Tibial nerve (tissue), 4 donors: Measurements from ENCODE around the gene ARHGAP23. TPM values are rescaled to one million over a fixed set of nuclear protein-coding genes. Genes with fewer than 3 reads are reported as not detected.

Source experiments
- DNase-seq, 2 donors: peaks; one replicate each; pipeline ENCODE4 v3.0.0-alpha.2; 2019; ENCODE audit warnings: low spot score in 2 of 2
- H3K27ac ChIP-seq, 4 donors: fragments of 200-600 bp; sonication (generic) in 3 of 4; one replicate each; pipeline ENCODE4 v1.5.1; 2017 to 2019; ENCODE audit warnings: mild to moderate bottlenecking in 1 of 4
- H3K27me3 ChIP-seq, 2 donors: fragments of 200-600 bp; sonication (generic) in 1 of 2; one replicate each; pipeline versions ENCODE4 v1.5.1 to v1.6.0; 2017 to 2019
- H3K36me3 ChIP-seq, 3 donors: fragments of 200-600 bp; sonication (generic); one replicate each; pipeline ENCODE4 v1.5.1; 2018 to 2019
- H3K4me1 ChIP-seq, 4 donors: fragments of 200-600 bp; sonication (generic) in 3 of 4; one replicate each; pipeline ENCODE4 v1.5.1; 2017 to 2019
- H3K4me3 ChIP-seq, 4 donors: fragments of 200-600 bp; sonication (generic) in 3 of 4; one replicate each; pipeline ENCODE4 v1.5.1; 2017 to 2019; ENCODE audit warnings: mild to moderate bottlenecking in 1 of 4, moderate library complexity in 1 of 4
- H3K9me3 ChIP-seq, 4 donors: fragments of 200-600 bp; sonication (generic) in 3 of 4; one replicate each; pipeline ENCODE4 v1.5.1; 2017 to 2019
- CTCF ChIP-seq, 5 experiments: fragments of 200-600 bp in 3 of 5; fragments of 450-650 bp in 2 of 5; sonication (generic) in 3 of 5; IDR thresholded peaks; one replicate each; pipeline ENCODE4 v1.5.1; 2016 to 2019; ENCODE audit warnings: antibody characterized with exemption in 5 of 5, mild to moderate bottlenecking in 3 of 5, moderate library complexity in 2 of 5
- EP300 ChIP-seq, 2 donors: sonication (generic); formaldehyde crosslinking; IDR thresholded peaks; one replicate each; pipeline ENCODE4 v1.6.1; 2017; ENCODE audit warnings: antibody characterized with exemption in 2 of 2, mild to moderate bottlenecking in 1 of 2
- POLR2A ChIP-seq, 2 donors: fragments of 450-650 bp; IDR thresholded peaks; one replicate each; pipeline ENCODE4 v1.6.1; 2017; ENCODE audit warnings: antibody characterized with exemption in 2 of 2, mild to moderate bottlenecking in 2 of 2, moderate library complexity in 2 of 2
- WGBS, 2 donors: methylation state at CpG; one replicate each; pipeline ENCODE4 v1.1.5; 2018; 5-methylcytosine and 5-hydroxymethylcytosine counted together
- total RNA-seq, 4 donors: library from RNA; depleted of rRNA; stranded (reverse); fragments of >200 nt; gene quantifications; one replicate each; pipeline ENCODE4 v1.1.0, GENCODE V29; 2016

Gene ARHGAP23
- total RNA-seq, 4 donors from 2014 or later, result 41.0 to 80.7 (median 65.7) TPM

GRCh38 chr17:38552343-38552742, 124.1 kb downstream of the ARHGAP23 start:
- 88 to 92% methylated on average over 11 to 17 of the region's 17 CpGs for WGBS, 2 donors
- TF ChIP-seq POLR2A (IDR thresholded peaks at IDR 0.05) (no peak), EP300 (IDR thresholded peaks at IDR 0.05) (no peak), CTCF (IDR thresholded peaks at IDR 0.05) (no peak)
- Histone ChIP-seq H3K4me3 (no peak overlapping the region), H3K27me3 (peaks cover 0 to 3% of the 10 kb centered on the region in 2 donors), H3K4me1 (peaks cover 0 to 3% (median under 1%) of the 10 kb centered on the region in 4 donors), H3K36me3 (no peaks in the 10 kb centered on the region), H3K27ac (no peak overlapping the region), H3K9me3 (no peaks in the 10 kb centered on the region)
- DNase-seq, result no peak

GRCh38 chr17:38554430-38555350, 126.4 kb downstream of the ARHGAP23 start:
- H3K9me3 ChIP-seq, result no peaks in the 10 kb centered on the region
- no peak overlapping the region for H3K4me3 ChIP-seq
- peaks cover 0 to 26% (median 15%) of the 10 kb centered on the region in 4 donors for H3K4me1 ChIP-seq
- peaks cover 0 to 3% of the 10 kb centered on the region in 2 donors for H3K27me3 ChIP-seq
- H3K36me3 ChIP-seq, result no peaks in the 10 kb centered on the region
- 76 to 80% methylated on average over 8 of the region's 8 CpGs for WGBS, 2 donors
- no peak overlapping the region for H3K27ac ChIP-seq
- TF ChIP-seq CTCF (IDR thresholded peaks at IDR 0.05), result no peak
- TF ChIP-seq EP300 (IDR thresholded peaks at IDR 0.05), result no peak
- no peak for DNase-seq

- Histone ChIP-seq H3K36me3 (no peaks in the 10 kb centered on the region), H3K4me1 (peaks cover 0 to 31% (median 16%) of the 10 kb centered on the region in 4 donors), H3K27me3 (peaks cover 0 to 15% of the 10 kb centered on the region in 2 donors), H3K4me3 (no peak overlapping the region), H3K27ac (no peak overlapping the region), H3K9me3 (no peaks in the 10 kb centered on the region)
- WGBS, 2 donors, result 86 to 92% methylated on average over 6 of the region's 6 CpGs
- no peak for DNase-seq
- TF ChIP-seq POLR2A (IDR thresholded peaks at IDR 0.05) (no peak), CTCF (IDR thresholded peaks at IDR 0.05) (no peak), EP300 (IDR thresholded peaks at IDR 0.05) (no peak)
These were observed 128.0 kb downstream of the ARHGAP23 start for GRCh38 chr17:38556239-38556638.

GRCh38 chr17:38557396-38557795, 129.1 kb downstream of the ARHGAP23 start:
- H3K36me3 ChIP-seq, result no peaks in the 10 kb centered on the region
- peaks cover 0 to 23% of the 10 kb centered on the region in 2 donors for H3K27me3 ChIP-seq
- H3K4me1 ChIP-seq, result peaks cover 0 to 31% (median 16%) of the 10 kb centered on the region in 4 donors
- 65 to 67% methylated on average over 6 of the region's 6 CpGs for WGBS, 2 donors
- no peak for TF ChIP-seq CTCF (IDR thresholded peaks at IDR 0.05)
- TF ChIP-seq EP300 (IDR thresholded peaks at IDR 0.05), result no peak
- TF ChIP-seq POLR2A (IDR thresholded peaks at IDR 0.05), result no peak
- H3K9me3 ChIP-seq, result no peaks in the 10 kb centered on the region
- DNase-seq, result no peak
- H3K27ac ChIP-seq, result peak overlapping the region in 2 of 4 donors; percentile 58 to 75
- H3K4me3 ChIP-seq, result peak overlapping the region in 3 of 4 donors; percentile 25 to 55 (median 54)
